ENCODE measurements around the gene CCR5.

DNA sequence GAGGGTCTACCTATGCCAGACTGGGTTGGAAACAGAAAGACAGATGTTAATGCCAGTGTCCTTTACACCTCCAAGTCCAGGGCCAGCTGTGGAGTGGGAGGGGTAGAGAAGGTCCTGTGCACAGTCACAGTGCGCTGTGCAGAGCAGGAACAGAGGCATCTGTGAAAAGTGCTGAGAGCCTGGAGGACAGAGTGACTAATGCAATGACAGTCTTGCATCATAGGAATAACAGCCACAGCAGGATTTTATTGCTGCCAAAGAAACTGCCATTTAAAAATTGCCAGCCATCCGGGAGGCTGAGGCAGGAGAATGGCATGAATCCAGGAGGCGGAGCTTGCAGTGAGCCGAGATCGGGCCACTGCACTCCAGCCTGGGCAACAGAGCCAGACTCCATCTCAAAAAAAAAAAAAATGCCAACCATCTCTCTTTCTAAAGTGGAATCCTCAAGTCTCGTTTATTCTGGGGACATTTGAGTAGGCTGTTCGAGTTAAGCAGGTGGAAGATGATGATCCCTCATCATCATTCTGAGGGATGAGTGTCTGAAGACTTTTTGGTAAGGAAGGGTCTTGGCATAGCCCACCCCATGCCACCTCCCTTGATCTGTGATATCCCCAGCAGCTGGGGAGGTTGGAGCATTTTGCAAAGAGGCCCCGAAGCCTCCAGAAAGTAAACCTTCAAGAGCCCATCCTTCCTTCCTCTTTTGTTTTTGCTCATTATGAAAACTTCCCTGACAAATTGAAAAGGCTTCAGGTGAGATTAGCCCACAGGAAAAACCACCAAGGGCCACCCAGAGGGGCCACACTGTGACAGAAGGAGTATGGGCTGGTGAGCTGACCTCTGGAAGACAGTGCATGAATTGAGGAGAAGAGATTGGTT, 9.1 kb upstream of the CCR5 start:
- no peak for TF ChIP-seq CTCF (IDR thresholded peaks at IDR 0.05 in 8 of 11, conservative IDR thresholded peaks at IDR 0.05 in 3 of 11)
- TF ChIP-seq POLR2A (IDR thresholded peaks at IDR 0.05) = no peak
- no peak for TF ChIP-seq POLR2AphosphoS5 (IDR thresholded peaks at IDR 0.05)
